GOT3 (cell line): Measurements from ENCODE around the gene EFCAB8.

Source experiments
- DNase-seq: peaks from one replicate; lab custom pipeline; 2025; ENCODE audit warnings: mixed read lengths; lab: John Stamatoyannopoulos, UW

EFCAB8 gene

GRCh38 chr20:32987044-32987825, 128.5 kb downstream of the EFCAB8 start:
- no peak for DNase-seq

- no peak for DNase-seq
Observed at GRCh38 chr20:32988008-32988407, 129.3 kb downstream of the EFCAB8 start.

GRCh38 chr20:32989507-32990283, 131.0 kb downstream of the EFCAB8 start:
- DNase-seq = no peak

GRCh38 chr20:32990426-32990825, 131.7 kb downstream of the EFCAB8 start:
- DNase-seq = no peak

GRCh38 chr20:32991383-32991782, 132.7 kb downstream of the EFCAB8 start:
- no peak for DNase-seq

- DNase-seq = no peak
Observed at GRCh38 chr20:32991792-32992641, 133.3 kb downstream of the EFCAB8 start.

- DNase-seq = no peak
Observed at GRCh38 chr20:32993496-32994050, 134.8 kb downstream of the EFCAB8 start.

GRCh38 chr20:32995802-32996201, 137.1 kb downstream of the EFCAB8 start:
- no peak for DNase-seq

GRCh38 chr20:32997431-32997830, 138.7 kb downstream of the EFCAB8 start:
- DNase-seq = no peak

GRCh38 chr20:32999603-33000250, 141.0 kb downstream of the EFCAB8 start:
- no peak for DNase-seq

- no peak for DNase-seq
Observed at GRCh38 chr20:33000802-33001466, 142.2 kb downstream of the EFCAB8 start.

GRCh38 chr20:33002087-33002808, 143.5 kb downstream of the EFCAB8 start:
- DNase-seq = no peak

- no peak for DNase-seq
Observed at GRCh38 chr20:33004141-33004751, 145.5 kb downstream of the EFCAB8 start, which contains the start of gene SUN5. SUN5 (minus strand) TSS chr20:33004433; CDS start chr20:33004340, 93 bp downstream.

- no peak for DNase-seq
Observed at GRCh38 chr20:33005132-33005566, 146.4 kb downstream of the EFCAB8 start.

GRCh38 chr20:33005908-33006775, 147.4 kb downstream of the EFCAB8 start:
- no peak for DNase-seq

- no peak for DNase-seq
Observed at GRCh38 chr20:33006776-33007375, 148.2 kb downstream of the EFCAB8 start.

- no peak for DNase-seq
Observed at GRCh38 chr20:33007376-33008335, 148.9 kb downstream of the EFCAB8 start, which contains the start of gene BPIFB2. BPIFB2 (plus strand) TSS chr20:33007704; CDS start chr20:33008575, 871 bp downstream.
